Thyroid gland (tissue), 4 donors: Measurements from ENCODE around the gene IGLON5. TPM values are rescaled to one million over a fixed set of nuclear protein-coding genes. Genes with fewer than 3 reads are reported as not detected.

ENCODE experiments used
- DNase-seq, 2 donors: peaks; one replicate each; pipeline ENCODE4 v3.0.0-alpha.2; 2019
- H3K27ac ChIP-seq, 3 donors: fragments of 200-600 bp; sonication (generic); 1 replicate in 2 of 3; 2 replicates in 1 of 3; pipeline ENCODE4 v1.5.1; 2016 to 2019; ENCODE audit warnings: mild to moderate bottlenecking in 1 of 3, moderate library complexity in 1 of 3
- H3K27me3 ChIP-seq: fragments of 200-600 bp; sonication (generic); one replicate; pipeline ENCODE4 v1.5.1; 2019
- H3K36me3 ChIP-seq, 2 donors: fragments of 200-600 bp; sonication (generic); one replicate each; pipeline ENCODE4 v1.5.1; 2016 to 2019
- H3K4me1 ChIP-seq, 2 donors: fragments of 200-600 bp; sonication (generic); one replicate each; pipeline ENCODE4 v1.5.1; 2017 to 2019
- H3K4me3 ChIP-seq, 3 donors: fragments of 200-600 bp; sonication (generic); replicated peaks in 1 of 3; 1 replicate in 2 of 3; 2 replicates in 1 of 3; pipeline ENCODE4 v1.5.1; 2016; ENCODE audit warnings: mild to moderate bottlenecking in 1 of 3
- H3K9me3 ChIP-seq: fragments of 200-600 bp; sonication (generic); one replicate; pipeline ENCODE4 v1.5.1; 2017
- CTCF ChIP-seq, 6 experiments: fragments of 200-600 bp in 3 of 6; fragments of 450-650 bp in 3 of 6; sonication (generic) in 3 of 6; IDR thresholded peaks; one replicate each; pipeline ENCODE4 v1.5.1; 2016 to 2019; ENCODE audit warnings: antibody characterized with exemption in 6 of 6, mild to moderate bottlenecking in 2 of 6, inconsistent platforms in 1 of 6, moderate library complexity in 1 of 6
- POLR2A ChIP-seq, 2 donors: fragments of 450-650 bp; IDR thresholded peaks; one replicate each; pipeline ENCODE4 v1.6.1; 2017; ENCODE audit warnings: antibody characterized with exemption in 2 of 2, mild to moderate bottlenecking in 2 of 2, moderate library complexity in 1 of 2
- WGBS, 2 donors: methylation state at CpG; one replicate each; pipeline ENCODE4 v1.1.5; 2017; 5-methylcytosine and 5-hydroxymethylcytosine counted together
- intact Hi-C: fragments of 100-400 bp; cut with DNase I; formaldehyde crosslinking; loops from one replicate; pipeline ENCODE4 v1.15.1; 2023
- total RNA-seq, 4 donors: library from RNA; depleted of rRNA; stranded (reverse); fragments of >200 nt; gene quantifications; one replicate each; pipeline ENCODE4 v1.2.3, GENCODE V29; 2016

IGLON5 gene
- total RNA-seq, 4 donors from 2014 or later: 0.54 TPM; not detected in 3

GRCh38 chr19:51331193-51331592, 19.7 kb downstream of the IGLON5 start:
- WGBS, 2 donors: 77 to 84% methylated on average over 3 of the region's 3 CpGs
- intact Hi-C loops: no loop called here

GRCh38 chr19:51331716-51332115, 20.3 kb downstream of the IGLON5 start:
- Histone ChIP-seq H3K36me3 (no peaks in the 10 kb centered on the region), H3K27me3 (peaks cover 7% of the 10 kb centered on the region), H3K4me3 (no peak overlapping the region), H3K27ac (no peak overlapping the region), H3K9me3 (no peaks in the 10 kb centered on the region), H3K4me1 (peaks cover 0 to 11% of the 10 kb centered on the region in 2 donors)
- WGBS, 2 donors: 92 to 93% methylated on average over 6 of the region's 6 CpGs
- DNase-seq: no peak
- TF ChIP-seq POLR2A (IDR thresholded peaks at IDR 0.05) (no peak), CTCF (IDR thresholded peaks at IDR 0.05) (no peak)
- intact Hi-C loops: no loop called here

More at GRCh38 chr19:51331193-51331592, 19.7 kb downstream of the IGLON5 start:
- H3K9me3 ChIP-seq: no peaks in the 10 kb centered on the region
- no peak overlapping the region for H3K4me3 ChIP-seq
- H3K27ac ChIP-seq: no peak overlapping the region
- DNase-seq: no peak
- H3K27me3 ChIP-seq: peaks cover 7% of the 10 kb centered on the region
- peaks cover 0 to 11% of the 10 kb centered on the region in 2 donors for H3K4me1 ChIP-seq
- no peak for TF ChIP-seq CTCF (IDR thresholded peaks at IDR 0.05)
- no peak for TF ChIP-seq POLR2A (IDR thresholded peaks at IDR 0.05)
- H3K36me3 ChIP-seq: no peaks in the 10 kb centered on the region

DNA sequence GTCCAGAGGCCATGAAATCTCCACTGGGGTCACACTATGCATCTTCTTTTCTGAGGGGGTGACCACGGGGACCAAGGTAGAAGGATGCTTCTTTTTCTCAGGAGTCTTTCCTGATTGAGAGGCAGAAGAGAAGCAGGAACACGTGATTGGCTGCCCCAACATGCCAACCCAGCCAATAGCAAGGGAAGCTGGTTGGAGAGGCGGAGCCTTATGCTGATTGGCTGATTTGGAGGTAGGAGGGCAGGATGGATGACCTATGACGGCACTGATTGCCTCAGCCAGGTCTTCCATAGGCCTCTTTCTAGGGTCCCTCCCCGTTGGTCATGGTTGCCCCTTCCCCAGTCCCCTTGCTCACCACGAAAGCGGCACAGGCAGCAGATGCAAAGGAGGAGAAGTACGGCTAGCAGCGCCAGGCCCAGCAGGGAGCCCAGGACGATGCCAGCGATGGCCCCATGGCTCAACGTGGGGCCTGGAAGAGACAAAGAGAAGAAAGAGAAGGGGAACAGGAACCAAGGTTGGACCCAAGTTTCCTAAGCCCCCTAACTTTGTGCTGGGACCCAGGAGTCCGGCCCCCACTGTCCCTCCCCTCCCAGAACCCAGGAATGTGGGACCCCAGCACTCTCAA, 22.5 kb downstream of the IGLON5 start:
- 88 to 92% methylated on average over 13 of the region's 13 CpGs for WGBS, 2 donors
- no peaks in the 10 kb centered on the region for H3K9me3 ChIP-seq
- H3K4me3 ChIP-seq: no peak overlapping the region
- DNase-seq: no peak
- H3K27me3 ChIP-seq: no peaks in the 10 kb centered on the region
- H3K4me1 ChIP-seq: peaks cover 0 to 7% of the 10 kb centered on the region in 2 donors
- no peaks in the 10 kb centered on the region for H3K36me3 ChIP-seq
- H3K27ac ChIP-seq: no peak overlapping the region
- intact Hi-C loops: no loop called here
- no peak for TF ChIP-seq POLR2A (IDR thresholded peaks at IDR 0.05)
- no peak for TF ChIP-seq CTCF (IDR thresholded peaks at IDR 0.05)

GRCh38 chr19:51337141-51337860, 25.9 kb downstream of the IGLON5 start:
- 92 to 96% methylated on average over 1 to 8 of the region's 13 CpGs for WGBS, 2 donors
- no peak for DNase-seq
- Histone ChIP-seq H3K27ac (no peak overlapping the region), H3K4me1 (peaks cover 9 to 14% of the 10 kb centered on the region in 2 donors), H3K27me3 (no peaks in the 10 kb centered on the region), H3K36me3 (no peaks in the 10 kb centered on the region), H3K9me3 (no peaks in the 10 kb centered on the region), H3K4me3 (no peak overlapping the region)
- intact Hi-C loops: no loop called here
- TF ChIP-seq POLR2A (IDR thresholded peaks at IDR 0.05): no peak

DNA sequence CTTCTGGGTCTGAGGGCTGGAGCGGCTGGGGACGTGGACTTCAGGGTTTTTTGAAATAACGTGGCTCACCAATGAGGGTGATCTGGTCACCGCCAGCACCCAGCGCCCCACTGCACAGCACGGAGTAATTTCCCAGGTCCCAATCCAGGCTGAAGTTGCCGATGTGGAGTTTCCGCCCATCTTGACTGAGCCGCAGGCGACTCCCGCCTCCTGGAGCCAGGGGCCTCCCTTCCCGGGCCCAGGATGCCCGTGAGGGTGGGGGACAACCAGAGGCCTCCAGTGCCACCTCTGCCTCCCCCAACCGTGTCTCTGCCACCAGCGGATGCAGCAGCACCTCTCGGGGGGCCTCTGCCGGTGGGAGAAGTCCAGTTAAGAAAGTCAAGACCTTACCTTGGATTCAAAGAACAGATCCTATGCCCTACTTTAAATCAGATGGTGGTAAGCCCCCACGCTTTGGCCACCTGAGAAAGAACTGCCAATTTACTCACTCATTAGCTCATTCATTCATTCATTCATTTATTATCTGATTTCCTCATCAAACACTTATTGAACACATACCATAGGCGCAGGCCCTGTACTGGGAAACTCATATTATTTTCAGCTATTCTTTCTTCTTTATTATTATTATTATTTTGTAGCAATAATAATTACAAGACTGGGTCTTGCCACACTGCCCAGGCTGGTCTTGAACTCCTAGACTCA, 26.6 kb downstream of the IGLON5 start:
- no peak overlapping the region for H3K27ac ChIP-seq
- no peak overlapping the region for H3K4me3 ChIP-seq

More for the DNA sequence above, 26.6 kb downstream of the IGLON5 start:
- H3K36me3 ChIP-seq: no peaks in the 10 kb centered on the region
- no peaks in the 10 kb centered on the region for H3K27me3 ChIP-seq
- H3K9me3 ChIP-seq: no peaks in the 10 kb centered on the region
- TF ChIP-seq POLR2A (IDR thresholded peaks at IDR 0.05): no peak
- TF ChIP-seq CTCF (IDR thresholded peaks at IDR 0.05): no peak
- intact Hi-C loops: no loop called here
- no peak for DNase-seq
- WGBS, 2 donors: 86 to 88% methylated on average over 11 to 19 of the region's 19 CpGs
- peaks cover 9 to 14% of the 10 kb centered on the region in 2 donors for H3K4me1 ChIP-seq
